Measurements from ENCODE around the gene DEPDC7.

Gene DEPDC7

GRCh38 chr11:33063326-33063881 is 47.7 kb downstream of the DEPDC7 start:
- no peak for DNase-seq

- DNase-seq, result no peak
Observed at GRCh38 chr11:33064033-33064825, 48.6 kb downstream of the DEPDC7 start.

- DNase-seq, result no peak
Observed at GRCh38 chr11:33064866-33065265, 49.2 kb downstream of the DEPDC7 start.

GRCh38 chr11:33065445-33066178 is 49.9 kb downstream of the DEPDC7 start:
- peak; percentile 61 for DNase-seq

- no peak for DNase-seq
Observed at GRCh38 chr11:33067294-33067693, 51.6 kb downstream of the DEPDC7 start.

- DNase-seq, result no peak
Observed at GRCh38 chr11:33068611-33069340, 53.1 kb downstream of the DEPDC7 start.

- no peak for DNase-seq
Observed at GRCh38 chr11:33072465-33072864, 56.8 kb downstream of the DEPDC7 start.

Measured in NCI-H1105 treated with DMSO at 0.1 percent for 48 hours (cell line).